Motor neuron (in vitro differentiated cells): ENCODE measurements around the gene HLA-DMA. TPM values are rescaled to one million over a fixed set of nuclear protein-coding genes. Genes with fewer than 3 reads are reported as not detected.

Source experiments
- ATAC-seq, 8 experiments: fragments of 200-7000 bp; cut with Tn5 transposase; replicated peaks in 6 of 8; 2 replicates each; pipeline ENCODE4 v1.8.0; 2021; ENCODE audit warnings: mild to moderate bottlenecking in 8 of 8, moderate library complexity in 8 of 8
- H3K27ac ChIP-seq, 2 donors: fragments of 250-450 bp; sonication (Bioruptor Pico); 2 replicates each; pipeline ENCODE4 v1.9.0; 2021; ENCODE audit warnings: antibody characterized with exemption in 2 of 2, mild to moderate bottlenecking in 2 of 2, moderate library complexity in 1 of 2
- H3K4me1 ChIP-seq, 2 donors: fragments of 250-450 bp; sonication (Bioruptor Pico); replicated peaks in 1 of 2; 2 replicates each; pipeline ENCODE4 v1.6.1; 2021; ENCODE audit warnings: antibody characterized with exemption in 2 of 2, mild to moderate bottlenecking in 2 of 2, moderate library complexity in 1 of 2
- H3K4me3 ChIP-seq, 5 donors: fragments of 250-450 bp; sonication (Bioruptor Pico); 2 replicates each; pipeline ENCODE4 v1.9.0; 2021; ENCODE audit warnings: antibody characterized with exemption in 5 of 5, mild to moderate bottlenecking in 5 of 5, moderate library complexity in 4 of 5
- WGBS, 10 experiments: fragments of 450-650 bp; shearing (Covaris generic); methylation state at CpG; one replicate each; pipeline ENCODE4 v1.0.0; 2022; 5-methylcytosine and 5-hydroxymethylcytosine counted together
- in situ Hi-C, 9 experiments: fragments of 400-800 bp; cut with MboI; loops; one replicate each; pipeline ENCODE4 v1.15.0; 2021; ENCODE audit warnings: low sequenced_read_pairs in 9 of 9, low pct_unique_long_range_greater_than_20kb in 2 of 9; ENCODE audit not compliant: unreplicated experiment in 9 of 9
- total RNA-seq, 8 experiments: library from RNA; unstranded; fragments of 300-600 nt; gene quantifications; 2 replicates each; pipeline versions ENCODE4 v1.2.3 to v1.2.4, GENCODE V29; 2022

HLA-DMA gene
- total RNA-seq, 8 experiments from 2014 or later = 0.46 to 6.1 (median 1.3) TPM

GRCh38 chr6:32972353-32973143 lies 19.7 kb upstream of the HLA-DMA start:
- Histone ChIP-seq H3K4me1 (peaks cover 13 to 15% of the 10 kb centered on the region in 2 donors), H3K27ac (peak overlapping the region; percentile 27 to 50), H3K4me3 (peak overlapping the region; percentile 49 to 77 (median 60))
- 0 to 7% (median 0%) methylated on average over 3 to 11 of the region's 70 CpGs; no CpG with 5 or more reads in 4 of the 10 experiments for WGBS, 10 experiments
- in situ Hi-C loops = no loop called here
- peak in 1 of 8 experiments; percentile 0 for ATAC-seq

- Histone ChIP-seq H3K4me3 (peak overlapping the region; percentile 53 to 83 (median 69)), H3K4me1 (peaks cover 16 to 20% of the 10 kb centered on the region in 2 donors), H3K27ac (peak overlapping the region; percentile 99 to 100)
- ATAC-seq = peak; percentile 23 to 73 (median 66)
- in situ Hi-C loops = no loop called here
- WGBS, 10 experiments = 0 to 5% (median 0%) methylated on average over 1 to 21 of the region's 58 CpGs; no CpG with 5 or more reads in 2 of the 10 experiments
Measured at GRCh38 chr6:32971581-32972352, 18.9 kb upstream of the HLA-DMA start.

DNA sequence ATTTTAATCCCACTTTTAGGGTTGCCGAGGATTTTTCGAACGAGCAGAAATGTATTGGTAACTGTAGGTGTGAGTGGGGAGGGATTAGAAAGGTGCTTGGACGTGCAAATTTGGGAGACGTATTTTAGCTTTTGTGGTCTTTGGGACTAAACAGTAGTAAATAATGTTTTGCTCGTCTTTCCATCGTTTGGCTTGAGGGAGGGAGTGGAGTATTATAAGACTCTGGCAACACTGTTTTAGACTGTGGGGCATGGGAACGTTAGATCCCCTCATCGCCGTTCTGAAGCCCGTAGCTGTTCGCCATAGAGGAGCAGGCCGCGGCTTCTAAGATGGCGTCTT lies 18.3 kb upstream of the HLA-DMA start:
- peak overlapping the region; percentile 53 to 83 (median 60) for H3K4me3 ChIP-seq
- in situ Hi-C loops = no loop called here
- peak overlapping the region; percentile 99 to 100 for H3K27ac ChIP-seq
- 0% methylated on average over 2 to 14 of the region's 15 CpGs; no CpG with 5 or more reads in 3 of the 10 experiments for WGBS, 10 experiments
- peaks cover 10 to 16% of the 10 kb centered on the region in 2 donors for H3K4me1 ChIP-seq
- no peak for ATAC-seq

DNA sequence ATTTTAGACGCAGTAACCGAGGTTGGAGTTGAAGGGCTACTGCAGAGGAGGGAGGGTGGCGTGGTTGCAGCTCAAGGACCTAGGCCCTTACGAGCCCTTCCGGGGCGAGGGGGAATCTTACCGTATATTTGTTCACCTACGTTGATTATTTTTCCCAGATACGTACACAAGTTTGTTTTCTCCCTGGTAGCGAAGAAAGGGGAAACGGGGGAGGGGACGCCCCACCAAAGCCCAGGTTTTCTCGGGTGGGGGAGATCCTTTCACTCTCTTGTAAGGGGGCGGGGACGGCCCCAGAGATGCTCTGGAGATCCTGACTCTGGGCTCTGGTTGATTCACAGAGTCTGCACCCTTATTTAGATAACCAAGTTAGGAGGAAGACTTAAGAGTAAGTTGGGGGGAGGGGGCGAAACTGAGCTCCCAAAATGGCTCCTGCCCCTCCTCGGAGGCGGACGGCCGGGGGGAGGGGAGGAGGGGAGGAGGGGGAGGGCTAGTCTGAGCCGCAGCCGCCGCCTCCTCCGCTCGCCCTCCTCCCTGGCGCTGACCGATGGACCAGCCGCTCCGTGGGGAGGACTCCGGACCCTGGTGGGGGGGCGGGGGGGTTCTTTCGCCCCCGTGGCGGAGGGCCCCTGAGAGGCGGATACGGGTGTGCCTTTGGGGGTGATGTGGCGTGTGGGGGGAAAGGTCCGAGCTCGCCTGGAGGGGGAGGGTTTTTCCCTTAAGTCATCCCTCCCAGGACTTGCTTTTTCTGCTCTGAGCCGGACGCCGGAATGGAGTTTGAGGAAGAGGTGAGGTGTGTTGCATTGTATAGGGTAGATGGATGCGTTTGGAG lies 17.7 kb upstream of the HLA-DMA start:
- peaks cover 8 to 15% of the 10 kb centered on the region in 2 donors for H3K4me1 ChIP-seq
- WGBS, 10 experiments = 0 to 3% (median 0%) methylated on average over 2 to 8 of the region's 43 CpGs; no CpG with 5 or more reads in 7 of the 10 experiments
- peak in 6 of 8 experiments; percentile 0 to 3 (median 1) for ATAC-seq
- H3K27ac ChIP-seq = peak overlapping the region; percentile 99 to 100
- in situ Hi-C loops = no loop called here
- peak overlapping the region; percentile 53 to 83 (median 60) for H3K4me3 ChIP-seq

DNA sequence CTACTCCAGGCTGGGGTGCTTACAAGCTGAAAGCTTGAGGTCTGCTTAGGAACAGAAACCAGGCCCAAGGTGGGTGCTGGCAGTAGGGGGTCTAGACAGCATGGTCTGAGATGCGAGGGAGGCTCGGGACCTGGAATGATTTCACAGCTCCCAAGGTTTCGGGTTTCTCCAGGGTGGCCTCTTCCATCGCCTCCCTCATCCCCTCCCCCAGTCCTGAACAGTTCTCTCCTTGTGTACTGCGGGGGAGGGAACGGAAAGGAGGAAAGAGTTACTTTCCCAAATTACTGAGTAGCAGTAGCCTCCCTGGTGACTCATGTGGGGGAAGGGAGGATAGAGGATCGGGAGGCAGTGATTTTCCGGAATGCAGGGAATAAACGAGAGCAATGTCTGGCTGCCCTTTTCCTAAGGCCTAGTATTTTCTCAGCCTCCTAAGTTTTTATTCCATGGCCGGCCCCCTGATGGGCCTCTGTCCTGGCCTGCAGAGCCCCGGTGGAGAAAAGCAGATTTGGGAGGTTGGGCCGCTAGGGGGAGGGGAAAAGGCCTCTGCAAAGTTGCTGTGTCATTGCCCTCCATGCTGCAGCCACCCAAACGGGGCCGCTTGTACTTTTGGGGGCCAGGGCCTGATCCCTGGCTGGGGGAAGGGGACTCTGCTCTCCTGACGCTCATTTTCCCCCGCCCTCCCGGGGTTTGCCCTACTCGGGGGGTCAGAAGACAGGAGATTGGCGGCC lies 17.0 kb upstream of the HLA-DMA start:
- in situ Hi-C loops = no loop called here
- H3K4me1 ChIP-seq = peaks cover 4 to 7% of the 10 kb centered on the region in 2 donors
- 0% methylated on average over 1 to 8 of the region's 19 CpGs; no CpG with 5 or more reads in 4 of the 10 experiments for WGBS, 10 experiments
- peak in 4 of 8 experiments; percentile 0 to 7 (median 2) for ATAC-seq
- H3K4me3 ChIP-seq = peak overlapping the region; percentile 53 to 83 (median 60)
- peak overlapping the region; percentile 99 to 100 for H3K27ac ChIP-seq

DNA sequence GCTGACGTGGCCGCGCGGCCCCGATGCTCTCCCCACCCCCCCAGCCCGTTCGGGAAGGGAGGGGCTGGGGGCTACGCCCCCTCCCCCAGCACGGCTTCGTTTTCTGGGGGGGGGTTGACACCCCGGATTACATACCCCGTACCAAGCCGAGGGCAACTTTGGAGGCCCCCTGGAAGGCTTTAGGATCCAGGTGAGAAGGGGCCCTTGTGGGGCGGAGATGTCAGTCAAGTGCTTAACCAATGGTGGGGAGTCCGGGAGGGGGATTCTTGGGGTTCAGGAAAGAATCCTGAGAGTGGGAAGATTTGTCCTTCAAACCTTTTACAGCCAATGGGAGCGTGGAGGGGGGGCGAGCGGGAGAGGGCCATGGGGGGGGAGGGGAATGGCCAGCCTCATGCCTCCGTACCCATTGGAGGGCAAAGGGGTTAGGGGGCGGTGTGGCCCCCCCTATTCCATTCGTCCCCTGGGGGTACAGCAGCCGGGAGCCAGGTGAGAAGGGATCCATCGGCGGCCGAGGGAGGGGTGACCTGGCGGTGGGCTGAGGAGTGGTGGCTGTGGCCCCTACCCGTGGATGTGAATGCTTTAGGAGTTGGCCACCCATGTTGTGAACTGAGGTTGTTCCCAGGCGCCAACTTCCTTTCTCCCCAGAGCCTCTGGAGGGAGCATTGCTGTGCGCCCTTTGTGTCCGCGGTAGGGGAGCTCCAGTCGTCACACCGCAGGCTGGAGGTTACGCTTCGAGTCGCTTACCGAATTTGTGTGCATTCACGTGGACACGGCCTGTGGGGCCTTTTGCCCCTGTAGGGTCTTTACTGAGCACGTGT lies 16.2 kb upstream of the HLA-DMA start:
- H3K4me1 ChIP-seq = peaks cover 4 to 6% of the 10 kb centered on the region in 2 donors
- peak; percentile 0 to 30 (median 8) for ATAC-seq
- WGBS, 10 experiments = 0% methylated on average over 2 to 5 of the region's 40 CpGs; no CpG with 5 or more reads in 7 of the 10 experiments
- in situ Hi-C loops = no loop called here
- H3K4me3 ChIP-seq = peak overlapping the region; percentile 53 to 83 (median 60)
- peak overlapping the region; percentile 99 to 100 for H3K27ac ChIP-seq

GRCh38 chr6:32968093-32968866 lies 15.4 kb upstream of the HLA-DMA start, which contains the start of gene BRD2:
BRD2 (plus strand) TSS chr6:32968594; CDS start chr6:32972899, 4,305 bp downstream.
- ATAC-seq = peak; percentile 13 to 52 (median 38)
- 0 to 10% (median 0%) methylated on average over 2 to 14 of the region's 62 CpGs; no CpG with 5 or more reads in 3 of the 10 experiments for WGBS, 10 experiments
- Histone ChIP-seq H3K27ac (peak within 1 kb of the TSS; percentile 99 to 100), H3K4me1 (peaks cover 4 to 6% of the 10 kb centered on the region in 2 donors), H3K4me3 (peak within 1 kb of the TSS; percentile 53 to 83 (median 60))
- in situ Hi-C loops = no loop called here

GRCh38 chr6:32967151-32968091 lies 14.5 kb upstream of the HLA-DMA start:
- in situ Hi-C loops = no loop called here
- Histone ChIP-seq H3K4me3 (peak overlapping the region; percentile 53 to 83 (median 60)), H3K27ac (peak overlapping the region; percentile 99 to 100), H3K4me1 (peaks cover 4 to 6% of the 10 kb centered on the region in 2 donors)
- WGBS, 10 experiments = 4 to 17% (median 8%) methylated on average over 3 to 15 of the region's 16 CpGs
- no peak for ATAC-seq

- in situ Hi-C loops = no loop called here
- Histone ChIP-seq H3K27ac (no peak overlapping the region), H3K4me3 (no peak overlapping the region), H3K4me1 (peaks cover 4 to 6% of the 10 kb centered on the region in 2 donors)
- ATAC-seq = no peak
- WGBS, 10 experiments = 60 to 90% (median 75%) methylated on average over 1 to 4 of the region's 5 CpGs; no CpG with 5 or more reads in 3 of the 10 experiments
Measured at GRCh38 chr6:32964776-32965175, 11.9 kb upstream of the HLA-DMA start.

- 71 to 100% (median 88%) methylated on average over 1 of the region's 1 CpG; no CpG with 5 or more reads in 1 of the 10 experiments for WGBS, 10 experiments
- Histone ChIP-seq H3K4me3 (no peak overlapping the region), H3K27ac (no peak overlapping the region), H3K4me1 (peaks cover 4 to 6% of the 10 kb centered on the region in 2 donors)
- ATAC-seq = no peak
- in situ Hi-C loops = no loop called here
Measured at GRCh38 chr6:32963866-32964265, 11.0 kb upstream of the HLA-DMA start.
